NCI-H1436 treated with DMSO at 0.1 percent for 48 hours (cell line): Measurements from ENCODE around the gene AP3B1.

ENCODE experiments used
- DNase-seq: peaks from one replicate; lab custom pipeline; 2025; lab: John Stamatoyannopoulos, UW

AP3B1 gene

GRCh38 chr5:77971776-77972468, 322.6 kb downstream of the AP3B1 start:
- peak; percentile 96 for DNase-seq

GRCh38 chr5:77970891-77971290, 323.6 kb downstream of the AP3B1 start:
- DNase-seq, result no peak

GRCh38 chr5:77963795-77964194, 330.7 kb downstream of the AP3B1 start:
- no peak for DNase-seq

- DNase-seq, result peak; percentile 66
Measured at GRCh38 chr5:77960863-77961396, 333.6 kb downstream of the AP3B1 start.

DNA sequence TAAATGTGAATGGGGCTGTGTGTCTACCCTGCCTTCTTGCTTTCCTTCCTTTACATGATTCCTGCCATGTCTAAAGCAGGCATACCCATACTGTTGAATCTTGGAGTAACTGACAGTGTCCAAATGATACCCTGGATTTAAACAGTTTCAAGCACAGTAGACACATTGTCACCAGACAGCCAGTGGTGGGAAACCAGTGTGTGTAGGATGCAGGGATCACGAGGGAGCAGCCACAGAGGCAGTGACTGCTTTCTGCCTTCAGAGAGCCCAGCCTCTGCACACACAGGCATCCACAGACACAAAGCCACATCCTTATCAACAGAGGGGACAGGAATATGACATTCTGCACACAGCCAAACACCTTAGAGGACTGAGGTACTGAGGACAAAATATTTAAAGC, 334.2 kb downstream of the AP3B1 start:
- DNase-seq, result no peak

GRCh38 chr5:77958642-77959330, 335.7 kb downstream of the AP3B1 start:
- no peak for DNase-seq

DNA sequence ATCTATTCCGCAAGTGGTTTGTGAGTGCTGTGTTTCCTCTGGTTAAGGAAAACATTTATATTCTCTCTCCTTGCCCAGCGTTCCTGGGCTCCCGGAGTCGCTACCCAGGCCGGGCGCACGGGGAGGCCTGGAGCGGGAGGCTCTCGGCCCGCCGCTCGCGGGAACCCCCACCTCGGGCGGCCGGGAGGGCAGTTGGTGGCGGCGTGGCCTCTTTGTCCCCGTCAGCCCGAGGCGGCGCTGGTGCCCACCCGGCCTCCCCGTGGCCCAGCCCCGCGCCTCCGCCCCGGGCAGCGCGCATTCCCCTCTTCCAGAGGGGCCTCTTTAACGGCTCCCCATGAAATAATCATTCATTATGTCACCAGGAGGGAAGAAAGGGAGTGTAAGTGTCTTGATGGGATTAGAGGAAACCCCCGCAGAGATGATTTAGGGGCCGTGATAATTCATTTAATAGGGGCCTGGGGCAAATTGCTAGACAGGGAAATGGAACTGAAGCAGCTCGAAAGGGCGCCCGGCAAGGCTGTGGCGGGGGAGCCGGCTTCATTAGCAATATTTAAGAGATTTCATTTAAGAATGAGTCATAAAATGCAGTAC, 336.5 kb downstream of the AP3B1 start:
- no peak for DNase-seq

DNA sequence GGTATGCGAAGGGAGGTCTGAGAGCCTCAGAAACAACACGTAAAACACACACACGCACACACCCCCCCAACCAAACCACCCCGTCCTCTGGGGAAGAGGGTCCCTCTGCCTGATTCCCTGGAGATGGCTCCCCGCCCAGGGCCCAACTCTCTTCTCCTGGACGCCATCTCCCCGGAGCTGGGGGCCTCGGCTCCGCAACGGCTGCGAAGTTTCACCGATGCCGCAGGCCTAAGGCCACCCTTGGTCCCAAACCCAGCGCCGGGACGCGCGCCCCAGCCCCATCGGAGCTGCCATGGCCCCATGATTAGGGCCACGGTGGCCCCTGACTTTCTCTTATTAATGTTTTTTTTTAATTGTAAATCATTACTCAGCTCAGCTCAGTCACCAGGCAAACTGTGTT, 337.0 kb downstream of the AP3B1 start:
- DNase-seq, result no peak

DNA sequence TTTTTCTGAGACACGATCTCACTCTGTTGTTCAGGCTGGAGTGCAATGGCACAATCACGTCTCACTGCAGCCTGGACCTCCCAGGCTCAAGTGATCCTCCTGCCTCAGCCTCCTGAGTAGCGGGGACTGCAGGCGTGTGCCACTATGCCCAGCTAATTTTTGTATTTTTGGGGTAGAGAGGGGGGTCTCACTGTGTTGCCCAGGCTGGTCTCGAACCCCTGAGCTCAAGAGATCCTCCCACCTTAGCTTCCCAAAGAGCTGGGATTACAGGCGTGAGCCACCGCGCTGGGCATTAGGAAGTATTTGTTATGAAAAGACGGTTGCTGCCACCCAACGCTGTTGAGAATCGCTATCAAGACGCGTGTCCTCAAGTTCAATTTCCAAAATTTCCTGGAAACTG, 337.4 kb downstream of the AP3B1 start:
- no peak for DNase-seq

DNA sequence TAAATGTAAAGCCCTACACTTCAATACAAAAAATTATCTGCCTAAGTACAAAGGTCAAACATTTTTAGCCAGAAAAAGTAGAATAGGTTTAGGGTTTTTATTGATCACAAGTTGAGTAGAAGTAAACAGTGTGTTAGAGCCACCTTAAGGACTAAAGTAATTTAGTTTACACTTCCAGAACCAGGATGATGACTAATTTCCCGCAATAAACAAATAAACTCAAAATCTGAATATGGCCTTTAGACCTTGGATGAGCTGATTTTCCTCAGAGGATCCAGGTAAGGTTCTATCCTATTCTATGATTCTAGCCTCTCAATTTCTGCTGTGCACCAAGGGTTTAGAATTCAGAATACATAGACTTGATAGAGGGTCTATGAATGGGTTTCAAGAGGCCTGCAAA, 338.9 kb downstream of the AP3B1 start:
- no peak for DNase-seq

DNA sequence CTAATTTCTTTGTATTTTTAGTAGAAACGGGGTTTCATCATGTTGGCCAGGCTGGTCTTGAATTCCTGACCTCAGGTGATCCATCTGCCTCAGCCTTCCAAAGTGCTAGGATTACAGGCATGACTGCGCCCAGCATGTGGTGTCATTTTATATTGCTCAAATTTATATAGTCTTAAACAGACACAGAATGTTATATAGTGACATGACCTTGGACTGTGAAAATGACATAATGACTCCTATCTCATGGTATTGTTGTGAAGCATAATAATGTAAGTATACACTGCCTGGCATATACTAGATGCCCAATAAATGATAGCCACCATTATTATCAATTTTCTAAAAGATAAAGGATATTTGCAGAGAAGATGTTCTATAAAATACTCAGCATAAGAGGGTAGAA, 341.1 kb downstream of the AP3B1 start:
- DNase-seq, result no peak

DNA sequence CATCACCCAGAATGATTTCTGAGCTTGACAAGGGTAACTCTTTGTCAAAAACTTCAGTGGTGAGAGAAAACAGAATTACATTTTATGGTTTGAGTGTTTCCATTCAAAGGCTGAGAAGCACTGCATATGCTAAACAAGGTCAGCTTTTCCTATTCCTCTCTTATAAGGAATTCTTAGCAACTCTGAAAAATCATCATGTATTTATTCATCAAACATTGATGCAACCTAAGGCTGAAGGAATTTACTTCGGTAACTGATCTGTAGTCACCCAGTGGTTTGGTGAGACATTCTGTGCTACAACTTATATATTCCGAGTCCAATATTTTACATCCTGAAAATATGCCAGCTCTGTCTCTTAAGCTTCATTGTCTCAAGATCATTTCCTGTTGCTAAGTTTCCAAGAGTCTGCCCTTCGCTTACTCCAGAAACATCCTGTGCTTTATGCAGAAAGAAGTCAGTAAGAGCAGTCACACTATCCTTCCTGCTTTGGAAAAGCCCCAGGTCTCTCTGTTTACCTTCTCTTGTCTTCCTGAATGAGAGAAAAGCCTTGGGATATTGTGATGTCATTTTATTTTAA, 341.8 kb downstream of the AP3B1 start:
- no peak for DNase-seq
